Endothelial cell of umbilical vein (primary cell): ENCODE measurements around the gene LAMC3. TPM values are rescaled to one million over a fixed set of nuclear protein-coding genes. Genes with fewer than 3 reads are reported as not detected.

Experiments
- BruUV-seq: library from RNA; stranded (reverse); fragments of 400-500 nt; replicated peaks from 2 replicates; lab custom pipeline; 2021; lab: Mats Ljungman, UMichigan
- CTCF ChIA-PET: fragments of 300-600, 350-600 bp; sonication (Branson Sonifier 250); formaldehyde crosslinking; loops from one replicate; lab custom pipeline; 2021; ENCODE audit warnings: antibody characterized with exemption, inconsistent platforms; lab: Charles Lee
- POLR2A ChIA-PET: fragments of 300-600, 350-600 bp; sonication (Branson Sonifier 250); formaldehyde crosslinking; loops from one replicate; lab custom pipeline; 2021; ENCODE audit warnings: antibody characterized with exemption, inconsistent platforms; lab: Charles Lee
- DNase-seq: peaks from one replicate; pipeline ENCODE4 v3.0.0-alpha.2; 2011; ENCODE audit warnings: low read depth, low spot score
- FAIRE-seq: peaks from 2 replicates; lab custom pipeline; 2011; peaks lifted over from hg19 to GRCh38; lab: Jason Lieb, UNC
- H2AFZ ChIP-seq: 2 replicates; pipeline ENCODE4 v1.6.0; 2012; ENCODE audit warnings: low read depth, low read length, control low read depth, inconsistent platforms
- H3K27ac ChIP-seq: 2 replicates; pipeline ENCODE4 v1.5.1; 2011; ENCODE audit warnings: low read depth, mild to moderate bottlenecking, control low read depth, low read length, moderate library complexity; ENCODE audit not compliant: insufficient read depth
- H3K27me3 ChIP-seq, 2 experiments: 2 replicates each; pipeline versions ENCODE4 v1.6.0 to v1.6.1; 2011; ENCODE audit warnings: low read length in 2 of 2, mixed read lengths in 1 of 2; ENCODE audit not compliant: control insufficient read depth in 2 of 2, insufficient read depth in 2 of 2
- H3K36me3 ChIP-seq, 2 experiments: 2 replicates in 1 of 2; 3 replicates in 1 of 2; pipeline ENCODE4 v1.5.1; 2011; ENCODE audit warnings: low read length in 2 of 2, mild to moderate bottlenecking in 1 of 2, moderate library complexity in 1 of 2; ENCODE audit not compliant: control insufficient read depth in 2 of 2, insufficient read depth in 2 of 2; ENCODE audit errors: extremely low read depth in 1 of 2
- H3K4me1 ChIP-seq: 3 replicates; pipeline ENCODE4 v1.5.1; 2011; ENCODE audit warnings: mild to moderate bottlenecking, low read length; ENCODE audit not compliant: control insufficient read depth, insufficient read depth; ENCODE audit errors: extremely low read depth
- H3K4me2 ChIP-seq: 2 replicates; pipeline ENCODE4 v1.6.1; 2011; ENCODE audit warnings: low read length, control low read depth, mixed read lengths; ENCODE audit not compliant: insufficient read depth
- H3K4me3 ChIP-seq, 3 experiments: fragments of 200-600 bp in 1 of 3; sonication (generic), shearing (Covaris generic) in 1 of 3; replicated peaks in 1 of 3; 2 replicates each; pipeline ENCODE4 v1.5.1; 2011 to 2016; ENCODE audit warnings: control low read depth in 3 of 3, low read length in 3 of 3, mild to moderate bottlenecking in 2 of 3, inconsistent platforms in 1 of 3, low read depth in 1 of 3, moderate library complexity in 1 of 3; ENCODE audit not compliant: insufficient read depth in 1 of 3
- H3K79me2 ChIP-seq: 2 replicates; pipeline ENCODE4 v1.6.0; 2012; ENCODE audit warnings: low read length, inconsistent platforms; ENCODE audit not compliant: control insufficient read depth, insufficient read depth
- H3K9ac ChIP-seq: replicated peaks from 2 replicates; pipeline ENCODE3; 2011; ENCODE audit warnings: low read length, control low read depth; ENCODE audit not compliant: insufficient read depth; ENCODE audit errors: extremely low read depth
- H3K9me1 ChIP-seq: replicated peaks from 3 replicates; pipeline ENCODE4 v1.6.0; 2011; ENCODE audit warnings: mild to moderate bottlenecking, low read length; ENCODE audit not compliant: control insufficient read depth, insufficient read depth; ENCODE audit errors: extremely low read depth
- H3K9me3 ChIP-seq: replicated peaks from 2 replicates; pipeline ENCODE4 v1.5.1; 2012; ENCODE audit warnings: low read length, inconsistent platforms; ENCODE audit not compliant: control insufficient read depth, insufficient read depth
- H4K20me1 ChIP-seq: replicated peaks from 2 replicates; pipeline ENCODE3; 2011; ENCODE audit warnings: mild to moderate bottlenecking, low read length; ENCODE audit not compliant: control insufficient read depth, insufficient read depth; ENCODE audit errors: extremely low read depth
- EZH2 ChIP-seq: IDR thresholded peaks from 2 replicates; pipeline ENCODE4 v1.6.1; 2012; ENCODE audit warnings: borderline replicate concordance, low read depth, mild to moderate bottlenecking, moderate library complexity, low read length, inconsistent platforms; ENCODE audit not compliant: severe bottlenecking
- FOS ChIP-seq: IDR thresholded peaks from 2 replicates; pipeline ENCODE4 v1.6.1; 2011; ENCODE audit warnings: mild to moderate bottlenecking, low read length, moderate library complexity, borderline replicate concordance; ENCODE audit not compliant: insufficient read depth
- GATA2 ChIP-seq: IDR thresholded peaks from 2 replicates; pipeline ENCODE4 v1.7.0; 2011; ENCODE audit warnings: low read depth, mild to moderate bottlenecking, moderate library complexity, mixed read lengths, low read length; ENCODE audit not compliant: insufficient read length, insufficient read depth
- JUN ChIP-seq: IDR thresholded peaks from 2 replicates; pipeline ENCODE4 v1.6.1; 2011; ENCODE audit warnings: borderline replicate concordance, low read depth; ENCODE audit not compliant: insufficient read length, insufficient read depth
- POLR2A ChIP-seq: IDR thresholded peaks from 2 replicates; pipeline ENCODE4 v1.6.1; 2012; ENCODE audit warnings: low read depth, mild to moderate bottlenecking, control low read depth, low read length
- POLR2AphosphoS5 ChIP-seq: IDR thresholded peaks from 2 replicates; pipeline ENCODE4 v1.6.1; 2012; ENCODE audit warnings: low read depth, mild to moderate bottlenecking, control low read depth, low read length, moderate library complexity; ENCODE audit not compliant: insufficient read depth
- dilution Hi-C: fragments of 300-500 bp; cut with MboI; formaldehyde crosslinking; loops from one replicate; pipeline ENCODE4 v1.15.0; 2019; ENCODE audit warnings: low sequenced_read_pairs; ENCODE audit not compliant: extremely low pct_ligation_motif_present
- intact Hi-C: fragments of 100-400 bp; cut with micrococcal nuclease; formaldehyde crosslinking; loops from one replicate; pipeline ENCODE4 v1.10.0; 2022
- polyA plus RNA-seq, 4 experiments: library from polyadenylated mRNA; depleted of rRNA in 3 of 4; stranded (reverse) in 3 of 4; unstranded in 1 of 4; fragments of >200 nt; gene quantifications; 2 replicates each; pipeline versions ENCODE4 v1.2.1 to v1.2.3, GENCODE V29; 2011 to 2012; ENCODE audit warnings: missing spikeins in 1 of 4
- total RNA-seq: library from RNA; stranded (reverse); gene quantifications from 2 replicates; pipeline ENCODE4 v1.2.3, GENCODE V29; 2021
- TF ChIP-seq, protein P1 (sequence below), 2 donors: IDR thresholded peaks; 1 replicate in 1 of 2; 2 replicates in 1 of 2; pipeline ENCODE4 v1.5.1; 2011; ENCODE audit warnings: low read length in 2 of 2, mild to moderate bottlenecking in 2 of 2, moderate library complexity in 2 of 2, control low read depth in 1 of 2, inconsistent platforms in 1 of 2, low read depth in 1 of 2; ENCODE audit not compliant: insufficient read depth in 1 of 2; ENCODE audit errors: extremely low read depth in 1 of 2

LAMC3 gene
- total and polyA plus RNA-seq, 2 donors (not counting 3 experiments of a cell fraction or from before 2014, with no cell fraction given) = 0.18 to 0.38 TPM

DNA sequence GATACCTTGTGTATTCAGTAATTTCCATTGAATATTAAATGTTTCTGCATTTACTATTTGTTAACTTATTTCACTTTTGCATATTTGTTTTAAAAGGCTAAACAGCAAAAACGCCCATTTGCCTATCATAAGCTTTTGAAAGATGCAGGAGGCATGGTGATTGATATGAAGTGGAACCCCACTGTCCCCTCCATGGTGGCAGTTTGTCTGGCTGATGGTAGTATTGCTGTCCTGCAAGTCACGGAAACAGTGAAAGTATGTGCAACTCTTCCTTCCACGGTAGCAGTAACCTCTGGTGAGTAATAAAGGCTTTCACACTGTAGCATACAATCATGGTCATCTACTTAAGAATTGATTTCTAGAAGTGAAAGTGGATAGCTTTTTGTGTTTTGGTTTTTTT lies 120.2 kb downstream of the LAMC3 start:
- Histone ChIP-seq H3K4me2 (no peak overlapping the region), H3K79me2 (peaks cover 17% of the 10 kb centered on the region), H2AFZ (no peak overlapping the region), H3K9me3 (no peaks in the 10 kb centered on the region), H3K4me3 (no peak overlapping the region), H3K27me3 (no peaks in the 10 kb centered on the region), H3K36me3 (peaks cover 20 to 21% of the 10 kb centered on the region in 2 experiments), H3K27ac (no peak overlapping the region), H3K4me1 (peaks cover 11% of the 10 kb centered on the region), H3K9me1 (no peaks in the 10 kb centered on the region), H3K9ac (no peak overlapping the region), H4K20me1 (no peaks in the 10 kb centered on the region)
- intact Hi-C loops (no loop called here), dilution Hi-C loops (no loop called here)
- DNase-seq = no peak
- no TSS peak for BruUV-seq
- TF ChIP-seq JUN = no peak
- no peak for TF ChIP-seq POLR2AphosphoS5
- no peak for TF ChIP-seq EZH2
- TF ChIP-seq POLR2A = no peak
- no peak for TF ChIP-seq GATA2
- TF ChIP-seq FOS = no peak
- TF ChIP-seq, protein P1, sequence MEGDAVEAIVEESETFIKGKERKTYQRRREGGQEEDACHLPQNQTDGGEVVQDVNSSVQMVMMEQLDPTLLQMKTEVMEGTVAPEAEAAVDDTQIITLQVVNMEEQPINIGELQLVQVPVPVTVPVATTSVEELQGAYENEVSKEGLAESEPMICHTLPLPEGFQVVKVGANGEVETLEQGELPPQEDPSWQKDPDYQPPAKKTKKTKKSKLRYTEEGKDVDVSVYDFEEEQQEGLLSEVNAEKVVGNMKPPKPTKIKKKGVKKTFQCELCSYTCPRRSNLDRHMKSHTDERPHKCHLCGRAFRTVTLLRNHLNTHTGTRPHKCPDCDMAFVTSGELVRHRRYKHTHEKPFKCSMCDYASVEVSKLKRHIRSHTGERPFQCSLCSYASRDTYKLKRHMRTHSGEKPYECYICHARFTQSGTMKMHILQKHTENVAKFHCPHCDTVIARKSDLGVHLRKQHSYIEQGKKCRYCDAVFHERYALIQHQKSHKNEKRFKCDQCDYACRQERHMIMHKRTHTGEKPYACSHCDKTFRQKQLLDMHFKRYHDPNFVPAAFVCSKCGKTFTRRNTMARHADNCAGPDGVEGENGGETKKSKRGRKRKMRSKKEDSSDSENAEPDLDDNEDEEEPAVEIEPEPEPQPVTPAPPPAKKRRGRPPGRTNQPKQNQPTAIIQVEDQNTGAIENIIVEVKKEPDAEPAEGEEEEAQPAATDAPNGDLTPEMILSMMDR (IDR thresholded peaks at IDR 0.05; ENCODE audit: extremely low read depth in 1 of 2, insufficient read depth in 1 of 2, low read depth in 1 of 2, low read length in 2 of 2) = no peak
- no peak for FAIRE-seq
- CTCF ChIA-PET = interaction anchor here (0.6 to 1.6 kb wide), 2 partner anchors 72 to 628 kb away, joined by 7 read pairs; no protein-coding TSS in a partner anchor
- POLR2A ChIA-PET = no interaction called here
